Hematopoietic multipotent progenitor cell treated with erythropoietin and hydrocortisone succinate and interleukin-3 and kit ligand, for 6 days (in vitro differentiated cells): ENCODE data around the gene LGI4.

ENCODE experiments used
- DNase-seq: peaks from one replicate; pipeline ENCODE4 v3.0.0-alpha.2; 2015

The LGI4 gene

DNA sequence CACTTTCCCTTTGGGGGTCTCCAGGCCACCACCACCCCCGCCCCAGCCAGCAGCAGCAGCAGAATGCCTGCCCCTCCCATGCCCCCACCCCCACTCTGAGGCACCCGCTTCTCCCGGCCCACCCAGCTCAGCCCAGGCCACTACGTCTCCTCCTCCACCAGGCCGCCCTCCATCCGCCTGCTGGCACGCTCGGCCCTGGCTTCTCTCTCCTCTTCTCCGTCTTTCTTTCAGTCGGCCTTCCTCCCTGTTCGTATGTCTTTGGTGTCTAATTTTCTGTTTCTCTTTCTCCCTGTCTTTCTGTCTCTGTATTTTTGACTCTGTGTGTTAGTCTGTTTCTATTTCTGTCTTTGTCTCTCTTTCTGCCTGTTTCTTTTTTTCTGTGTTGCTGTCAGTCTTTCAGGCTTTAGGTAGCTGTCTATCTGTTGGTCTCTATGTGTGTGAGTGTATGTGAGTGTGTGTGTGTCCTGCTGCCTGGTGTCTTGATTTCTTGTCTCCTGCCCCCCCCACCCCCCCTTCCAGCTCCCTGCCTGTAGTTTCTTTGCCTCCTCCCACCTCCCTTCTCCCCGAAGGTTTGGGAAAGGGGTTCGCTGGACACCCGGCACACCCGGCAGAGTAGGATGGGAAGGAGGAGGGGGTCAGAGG is at the start of gene LGI4:
Gene LGI4, minus strand, starts transcription at position 459 of the 642 bp plus-strand sequence. Its CDS starts 379 bp downstream, at position 80.
- no peak for DNase-seq

DNA sequence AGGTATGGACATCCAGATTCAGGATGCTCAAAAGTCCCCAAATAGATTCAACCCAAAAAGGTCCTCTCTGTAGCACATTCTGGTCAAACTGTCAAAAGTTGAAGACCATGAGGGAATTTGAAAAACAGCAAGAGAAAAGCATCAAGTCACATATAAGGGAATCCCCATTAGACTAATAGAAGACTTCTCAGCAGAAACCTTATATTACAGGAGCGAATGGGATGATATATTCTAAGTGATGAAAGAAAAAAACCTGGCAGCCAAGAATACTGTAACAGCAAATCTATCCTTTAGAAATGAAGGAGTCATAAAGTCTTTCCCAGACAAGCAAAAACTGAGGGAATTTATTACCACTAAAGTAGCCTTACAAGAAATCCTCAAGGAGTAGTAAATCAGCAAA is 49.4 kb upstream of the LGI4 start:
- no peak for DNase-seq

DNA sequence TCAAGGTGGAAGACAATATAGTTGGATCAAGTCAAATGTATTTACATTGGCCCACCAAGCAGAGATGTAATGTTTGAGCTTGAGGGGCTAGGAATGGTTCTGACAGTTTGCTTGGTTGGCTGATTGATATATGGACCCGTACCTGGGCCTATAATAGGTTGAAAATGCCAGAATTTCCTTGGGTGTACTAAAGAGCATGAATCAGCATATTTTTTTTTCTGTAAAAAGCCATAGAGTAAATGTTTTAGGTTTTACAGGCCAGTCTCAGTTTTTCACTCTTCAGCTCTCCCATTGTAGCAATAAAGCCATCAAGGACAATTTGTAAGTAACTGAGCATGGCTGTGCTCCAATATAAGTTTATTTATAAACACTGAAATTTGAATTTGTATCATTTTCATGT is 46.5 kb upstream of the LGI4 start:
- no peak for DNase-seq

DNA sequence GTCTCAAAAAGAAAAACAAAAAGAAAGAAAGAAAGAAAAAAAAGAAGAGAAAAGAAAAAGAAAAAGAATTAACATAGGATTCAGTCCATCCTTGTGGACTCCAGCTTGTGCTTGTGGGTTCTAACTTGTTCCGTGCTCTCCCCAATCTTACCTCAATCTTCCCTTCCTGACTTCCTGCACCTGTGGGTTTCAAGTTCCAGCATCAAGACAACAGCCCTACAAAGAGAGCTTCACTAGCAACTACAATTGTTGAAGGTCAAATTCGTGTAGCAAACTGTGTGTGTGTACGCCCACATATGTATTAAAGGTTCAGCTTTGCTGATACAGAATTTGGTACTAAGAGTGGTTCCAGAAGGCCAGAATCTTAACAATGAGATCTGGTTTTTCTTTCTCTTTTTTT is 45.0 kb upstream of the LGI4 start:
- no peak for DNase-seq

DNA sequence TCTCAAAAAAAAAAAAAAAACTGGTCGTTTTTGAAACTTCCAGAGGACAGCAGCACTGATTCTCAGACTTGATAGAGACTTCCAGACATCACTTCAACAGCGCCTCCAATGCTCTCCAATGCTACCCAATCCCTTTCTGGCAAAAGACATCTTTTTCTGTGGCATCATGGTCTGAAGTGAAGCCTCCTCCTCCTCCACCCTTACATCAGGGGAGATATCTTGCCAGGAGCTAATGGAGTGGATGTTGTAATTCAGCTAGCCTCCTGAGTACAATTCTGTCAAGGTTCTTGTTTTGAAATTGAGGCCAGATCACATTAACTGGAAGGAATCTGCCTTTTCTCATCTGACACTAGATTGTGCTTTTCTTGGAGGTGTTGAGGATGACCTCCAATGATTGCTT is 43.8 kb upstream of the LGI4 start:
- no peak for DNase-seq

DNA sequence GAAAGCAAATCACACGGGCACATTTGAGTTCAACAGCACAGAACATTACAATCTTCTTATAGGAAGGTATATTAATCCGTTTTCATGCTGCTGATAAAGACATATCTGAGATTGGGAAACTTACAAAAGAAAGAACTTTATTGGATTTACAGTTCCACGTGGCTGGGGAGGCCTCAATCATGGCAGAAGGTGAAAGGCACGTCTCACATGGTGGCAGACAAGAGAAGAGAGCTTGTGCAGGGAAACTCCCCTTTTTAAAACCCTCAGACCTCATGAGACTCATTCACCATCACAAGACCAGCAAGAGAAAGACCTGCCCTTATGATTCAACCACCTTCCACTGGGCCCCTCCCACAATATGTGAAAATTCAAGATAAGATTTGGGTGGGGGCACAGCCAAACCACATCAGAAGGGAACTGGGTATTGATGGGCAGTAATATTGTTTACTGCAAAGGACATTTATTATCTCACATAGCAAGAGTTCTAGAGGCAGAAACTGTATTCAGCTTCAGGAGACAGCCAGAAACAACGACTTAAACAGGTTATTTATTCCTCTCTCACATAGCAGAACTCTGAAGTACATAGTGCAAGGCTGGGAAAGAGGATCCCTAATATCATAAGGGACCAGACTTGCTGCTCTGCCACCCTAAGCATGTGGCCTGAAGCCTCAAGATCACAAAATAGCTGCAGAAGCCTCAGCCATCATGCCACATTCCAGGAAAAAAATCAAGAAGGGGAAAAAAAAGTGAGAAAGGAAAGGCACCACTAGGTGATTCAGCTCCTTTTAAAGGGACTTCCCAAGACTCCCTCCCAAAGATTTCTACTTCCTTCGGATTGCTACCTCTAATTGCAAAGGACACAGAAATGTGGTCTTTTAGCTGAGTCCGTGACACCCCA is 42.8 kb upstream of the LGI4 start:
- peak; percentile 70 for DNase-seq

DNA sequence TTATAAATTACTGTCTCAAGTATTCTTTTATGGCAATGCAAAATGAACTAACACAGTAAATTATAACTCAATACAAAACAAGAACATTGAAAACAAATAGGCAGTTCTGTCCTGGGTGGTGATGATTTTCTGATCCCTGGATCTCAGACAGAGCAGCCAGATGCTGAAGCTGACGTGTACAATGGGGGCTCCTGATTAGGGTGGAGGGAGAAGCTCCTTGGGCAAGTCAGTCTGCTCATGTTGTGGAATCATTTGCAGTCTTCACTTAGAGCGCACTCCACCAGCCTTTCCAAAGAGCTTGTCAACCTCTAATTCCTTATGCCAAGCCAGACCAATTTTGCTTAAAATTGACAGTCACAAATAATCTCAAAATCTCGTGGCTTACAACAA is 41.3 kb upstream of the LGI4 start:
- DNase-seq, result no peak

DNA sequence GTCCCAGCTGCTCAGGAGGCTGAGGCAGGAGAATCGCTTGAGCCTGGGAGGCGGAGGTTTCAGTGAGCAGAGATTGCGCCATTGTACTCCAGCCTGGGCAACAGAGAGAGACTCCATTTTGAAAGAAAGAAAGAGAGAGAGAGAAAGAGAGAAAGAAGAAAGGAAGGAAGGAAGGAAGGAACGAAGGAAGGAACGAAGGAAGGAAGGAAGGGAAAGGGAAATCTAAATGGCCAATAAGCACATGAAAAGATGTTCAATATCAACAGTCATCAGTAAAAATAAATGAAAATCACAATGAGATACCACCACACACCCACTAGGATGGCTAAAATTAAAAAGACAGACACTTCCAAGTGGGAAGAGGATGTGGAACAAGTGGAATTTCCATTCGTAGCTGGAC is 39.4 kb upstream of the LGI4 start:
- DNase-seq, result no peak

DNA sequence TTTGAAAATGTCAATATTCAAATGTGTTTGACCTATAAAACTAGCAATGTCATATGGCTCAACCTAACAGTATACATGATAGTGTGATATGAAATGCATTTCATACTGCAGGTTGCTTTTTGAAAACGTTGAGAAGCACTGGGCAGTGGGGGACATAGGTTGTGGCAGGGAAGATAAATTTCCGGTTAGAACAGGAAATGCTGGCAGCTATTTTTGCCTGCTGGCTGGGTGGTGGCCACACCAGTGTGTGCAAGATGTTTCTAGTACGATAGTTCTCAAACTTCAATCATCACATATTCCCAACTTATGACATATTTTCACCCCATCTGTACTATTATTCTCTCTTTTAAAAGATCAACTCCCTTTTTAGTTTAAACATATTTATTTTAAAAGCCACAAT is 36.9 kb upstream of the LGI4 start:
- peak; percentile 80 for DNase-seq

DNA sequence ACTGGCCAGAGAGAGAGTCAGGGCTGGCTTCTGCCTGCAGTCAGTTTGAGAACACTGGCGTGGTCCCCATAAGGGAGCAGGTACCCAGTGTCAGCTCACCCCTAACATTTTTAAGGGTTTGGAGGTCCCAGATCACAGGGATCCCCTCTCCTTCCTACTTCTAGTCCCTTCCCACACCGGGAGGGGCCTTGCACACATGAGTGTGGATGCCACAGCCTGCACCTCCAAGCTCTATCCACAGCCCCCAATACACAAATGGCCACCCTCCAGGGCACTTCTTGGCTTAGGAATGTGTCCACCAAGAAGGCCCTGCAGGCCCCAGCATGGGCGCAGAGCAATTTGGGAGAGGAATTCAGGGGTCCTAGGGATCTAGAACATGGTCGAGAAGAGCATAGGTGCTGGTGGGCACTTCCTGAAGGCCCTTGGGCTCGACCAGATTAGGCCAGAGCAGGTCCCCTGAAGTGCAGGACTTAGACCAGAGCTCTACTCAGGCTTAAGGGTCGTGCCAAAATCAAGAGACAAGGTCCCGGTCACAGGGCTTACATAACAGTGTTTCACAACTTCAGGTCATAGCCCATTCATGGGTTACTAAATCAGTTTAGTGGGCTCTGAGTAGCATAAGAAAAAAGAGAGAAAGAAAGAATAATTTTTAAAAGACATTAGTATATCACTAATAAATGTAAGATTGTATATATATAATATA is 35.7 kb upstream of the LGI4 start:
- DNase-seq, result no peak

DNA sequence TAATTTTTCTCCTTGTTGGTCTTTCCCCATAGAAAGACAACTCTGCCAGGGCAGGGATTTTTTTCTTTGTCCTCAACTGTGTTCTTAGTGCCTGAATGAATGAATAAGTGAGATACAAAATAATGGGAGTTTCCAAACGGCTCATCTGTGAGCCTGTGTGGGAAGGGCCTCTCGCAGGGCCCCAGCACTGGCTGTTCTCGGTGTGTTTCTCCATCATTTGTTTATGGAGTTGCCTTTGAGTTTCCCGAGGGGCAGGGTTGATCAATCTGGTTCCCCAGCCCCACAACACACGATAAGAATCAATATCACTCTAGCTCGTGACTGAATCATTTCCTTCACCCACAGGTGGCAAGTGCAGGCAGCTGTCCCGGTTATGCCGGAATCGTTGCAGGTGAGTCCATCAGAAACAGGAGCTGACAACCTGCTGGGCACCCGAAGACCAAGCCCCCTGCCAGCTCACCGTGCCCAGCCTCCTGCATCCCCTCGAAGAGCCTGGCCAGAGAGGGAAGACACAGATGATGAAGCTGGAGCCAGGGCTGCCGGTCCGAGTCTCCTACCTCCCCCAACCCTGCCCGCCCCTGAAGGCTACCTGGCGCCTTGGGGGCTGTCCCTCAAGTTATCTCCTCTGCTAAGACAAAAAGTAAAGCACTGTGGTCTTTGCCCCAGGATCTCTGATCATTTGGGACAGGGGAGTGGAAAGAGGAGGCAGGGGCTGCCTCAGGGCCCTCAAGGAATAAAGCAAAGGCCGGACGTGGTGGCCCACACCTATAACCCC is 34.5 kb upstream of the LGI4 start:
- no peak for DNase-seq

DNA sequence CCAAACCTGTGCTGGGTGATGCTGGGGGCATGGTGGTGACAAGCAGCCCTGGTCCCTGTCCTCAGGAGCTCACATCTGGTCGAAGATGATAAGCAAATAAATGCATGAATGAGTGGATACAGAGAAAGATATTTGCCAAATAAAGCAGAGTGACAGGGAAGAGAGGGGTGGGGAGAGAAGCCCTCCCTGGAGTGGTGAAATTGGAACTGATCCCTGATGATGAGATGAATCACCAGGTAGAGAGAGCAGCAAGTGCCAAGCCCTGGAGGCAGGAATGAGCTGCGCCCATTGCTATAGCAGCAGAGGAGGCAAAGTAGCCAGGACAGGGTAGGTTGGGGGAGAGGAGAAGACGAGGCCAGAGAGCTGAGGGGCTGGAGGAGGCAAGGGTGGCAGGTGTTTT is 33.3 kb upstream of the LGI4 start:
- peak; percentile 71 for DNase-seq

DNA sequence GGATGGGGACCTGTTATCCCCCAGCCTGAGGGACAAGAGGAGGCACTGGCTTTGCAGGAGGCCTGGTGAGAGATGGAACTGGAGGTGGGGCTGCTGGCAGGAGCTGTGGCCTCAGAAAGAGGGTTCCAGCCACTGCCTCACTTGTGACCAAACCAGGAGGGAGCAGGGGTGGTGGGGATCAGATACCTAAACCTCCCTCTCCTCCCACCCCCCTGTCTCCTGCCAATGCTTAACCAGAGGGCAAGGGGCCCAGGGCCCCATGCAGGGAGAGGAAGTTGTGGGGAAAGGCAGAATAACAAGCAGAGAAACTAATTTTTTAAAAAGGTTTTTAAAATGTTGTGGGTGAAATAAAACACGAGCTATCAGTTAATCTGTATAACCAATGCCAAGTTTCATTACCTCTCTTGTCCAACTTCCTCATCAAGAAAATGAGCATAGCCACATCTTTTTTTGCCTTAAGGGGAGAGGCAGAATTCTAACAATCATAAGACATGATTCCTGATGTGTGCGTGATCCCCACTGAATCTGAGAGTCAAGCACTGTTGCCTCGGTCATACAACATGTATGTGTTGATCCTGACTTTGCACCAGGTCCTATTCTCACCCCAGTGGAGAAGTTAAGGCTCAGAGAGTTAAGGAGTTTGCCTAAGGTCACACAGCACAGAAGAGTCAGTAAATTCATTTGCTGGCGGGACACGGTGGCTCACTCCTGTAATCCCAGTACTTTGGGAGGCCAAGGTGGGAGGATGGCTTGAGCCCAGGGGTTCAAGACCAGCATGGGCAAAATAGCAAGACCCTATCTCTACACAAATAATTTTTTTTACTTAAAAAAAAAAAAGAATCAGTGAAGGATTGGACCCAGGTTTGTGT is 32.6 kb upstream of the LGI4 start:
- DNase-seq, result peak; percentile 56

DNA sequence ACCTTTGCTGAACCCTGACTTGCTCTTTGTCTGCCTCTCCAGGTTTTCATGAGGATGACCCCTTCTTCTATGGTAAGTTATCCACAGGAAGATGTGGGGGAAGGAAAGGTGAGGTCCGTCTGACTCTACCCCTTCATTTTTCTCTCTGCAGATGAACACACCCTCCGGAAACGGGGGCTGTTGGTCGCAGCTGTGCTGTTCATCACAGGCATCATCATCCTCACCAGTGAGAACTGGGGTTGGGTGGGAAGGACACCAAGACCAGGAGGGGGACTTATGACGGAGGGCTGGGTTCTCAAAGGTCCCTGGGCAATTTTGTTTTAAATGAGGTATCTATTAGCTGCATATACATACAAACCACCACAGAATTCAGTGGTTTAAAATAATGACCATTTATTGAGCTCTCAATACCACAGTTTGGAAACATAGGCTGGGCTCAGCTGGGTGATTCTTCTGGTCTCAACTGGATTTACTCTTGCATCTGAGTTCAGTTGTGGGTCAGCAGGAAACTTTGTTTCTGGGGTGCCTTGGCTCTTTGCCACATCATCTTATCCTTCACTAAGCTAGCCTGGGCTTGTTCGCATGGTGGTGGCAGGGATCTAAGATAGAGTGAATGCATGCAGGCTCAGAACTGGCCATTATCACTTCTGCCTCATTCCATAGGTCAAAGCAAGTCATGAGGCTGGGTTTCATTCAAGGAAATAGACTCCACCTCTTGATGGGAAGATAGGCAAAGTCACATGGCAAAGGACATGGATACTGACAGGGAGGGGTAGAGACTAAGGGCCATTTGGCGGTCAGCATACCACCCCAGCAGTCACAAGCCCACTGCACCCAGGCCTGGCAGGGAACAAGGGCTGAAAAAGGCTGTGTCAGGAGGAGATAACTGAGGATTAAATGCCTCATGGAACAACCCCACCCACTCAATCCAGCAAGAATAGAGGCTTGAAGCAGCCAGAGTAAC is 31.5 kb upstream of the LGI4 start:
- DNase-seq, result peak; percentile 68

DNA sequence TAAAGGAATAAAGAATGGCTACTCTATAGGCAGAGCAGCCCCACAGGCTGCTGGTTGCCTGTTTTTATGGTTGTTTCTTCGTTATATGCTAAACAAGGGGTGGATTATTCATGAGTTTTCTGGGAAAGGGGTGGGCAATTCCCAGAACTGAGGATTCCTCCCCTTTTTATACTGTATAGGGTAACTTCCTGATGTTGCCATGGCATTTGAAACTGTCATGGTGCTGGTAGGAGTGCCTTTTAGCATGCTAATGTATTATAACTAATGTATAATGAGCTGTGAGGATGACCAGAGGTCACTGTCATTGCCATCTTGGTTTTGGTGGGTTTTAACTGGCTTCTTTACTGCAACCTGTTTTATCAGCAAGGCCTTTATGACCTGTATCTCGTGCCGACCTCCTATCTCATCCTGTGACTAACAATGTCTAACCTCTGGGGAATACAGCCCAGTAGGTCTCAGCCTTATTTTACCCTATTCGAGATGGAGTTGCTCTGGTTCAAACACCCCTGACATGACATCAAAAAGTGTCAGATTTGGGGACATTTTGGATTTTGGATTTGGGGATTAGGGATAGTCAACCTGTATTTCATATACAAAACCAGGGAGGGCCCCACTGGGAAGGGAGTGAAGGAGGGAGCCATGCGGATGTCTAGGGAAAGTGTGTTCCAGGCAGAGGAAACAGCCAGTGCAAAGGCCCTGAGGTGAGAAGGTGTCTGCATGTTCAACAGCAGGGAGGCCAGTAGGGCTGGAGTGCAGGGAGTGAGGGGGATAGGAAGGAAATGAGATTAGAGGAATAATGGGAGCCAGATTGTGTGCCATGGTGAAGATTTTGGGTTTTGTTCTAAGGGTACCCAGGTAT is 30.6 kb upstream of the LGI4 start:
- no peak for DNase-seq

DNA sequence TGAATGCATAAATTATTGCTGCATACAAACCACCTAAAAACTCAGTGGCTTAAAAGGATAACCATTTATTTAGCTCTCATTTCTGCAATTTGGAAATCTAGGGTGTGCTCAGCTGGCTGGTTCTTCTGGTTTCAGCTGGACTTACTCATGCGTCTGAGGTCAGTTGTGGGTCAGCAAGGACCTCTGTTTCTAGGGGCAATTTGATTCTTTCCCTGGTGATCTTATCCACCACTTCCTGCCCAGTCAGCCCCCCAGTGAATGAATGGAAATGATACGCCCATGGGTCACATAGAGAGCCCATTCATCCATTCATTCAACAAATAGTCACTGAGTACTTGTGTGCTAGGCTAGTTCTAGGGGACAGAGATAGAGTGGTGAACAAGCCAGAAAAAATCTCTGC is 29.6 kb upstream of the LGI4 start:
- DNase-seq, result no peak

DNA sequence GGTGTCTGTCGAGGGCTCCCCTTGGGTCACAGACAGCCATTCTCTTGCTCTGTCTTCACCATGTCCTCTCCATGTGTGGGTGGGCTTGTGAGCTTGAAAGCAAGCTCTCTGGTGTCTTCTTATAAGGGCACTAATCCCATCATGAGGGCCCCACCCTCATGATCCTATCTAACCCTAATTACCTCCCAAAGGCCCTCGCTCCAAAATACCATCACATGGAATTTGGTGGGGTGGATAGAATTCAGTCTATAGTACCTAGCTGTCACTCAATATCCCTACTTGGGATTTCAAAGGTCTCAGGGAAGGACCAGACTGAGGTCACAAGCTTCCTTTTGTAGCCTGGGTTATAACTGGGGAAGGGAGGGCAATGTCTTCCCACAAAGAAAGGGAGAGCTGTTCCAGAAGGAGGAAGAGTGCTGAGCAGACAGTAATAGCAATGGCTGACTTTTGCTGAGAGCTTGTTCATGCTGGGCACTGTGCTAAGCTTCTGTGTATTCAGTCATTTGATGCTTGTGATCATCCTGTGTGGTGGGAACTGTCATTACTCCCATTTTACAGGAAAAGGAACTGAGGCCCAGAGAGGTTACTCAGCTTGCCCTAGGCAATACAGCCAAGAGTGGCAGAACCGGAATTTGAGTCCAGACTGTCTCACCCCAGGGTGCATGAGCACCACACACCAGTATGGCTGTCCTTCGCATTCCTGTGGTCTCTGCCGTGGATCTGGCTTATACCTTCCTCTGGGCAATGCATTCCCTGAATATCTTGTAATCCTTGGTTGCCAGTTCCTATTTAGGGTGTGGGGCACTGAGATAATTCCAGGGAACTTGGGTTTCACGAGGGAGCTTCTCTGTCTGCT is 27.8 kb upstream of the LGI4 start:
- no peak for DNase-seq

DNA sequence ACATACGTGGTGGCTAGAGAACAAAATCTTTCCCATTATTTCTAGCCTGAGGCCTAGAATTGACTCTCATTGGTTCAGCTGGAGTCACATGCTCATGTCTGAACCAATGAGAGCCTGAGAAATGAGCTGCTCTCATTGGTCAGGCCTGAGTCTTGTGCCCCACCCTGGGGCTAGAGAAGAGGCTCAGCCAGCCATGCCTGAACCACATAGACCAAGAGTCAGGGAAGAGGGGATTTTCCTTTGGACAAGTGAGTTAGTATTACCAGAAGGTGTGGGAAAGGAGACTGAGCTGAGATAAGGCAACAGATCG is 26.5 kb upstream of the LGI4 start:
- DNase-seq, result no peak
